ENCODE results near the gene CDCA7L. TPM values are rescaled to one million over a fixed set of nuclear protein-coding genes. Genes with fewer than 3 reads are reported as not detected.

The CDCA7L gene
- total RNA-seq, 1 experiment from 2014 or later, result 107 TPM

DNA sequence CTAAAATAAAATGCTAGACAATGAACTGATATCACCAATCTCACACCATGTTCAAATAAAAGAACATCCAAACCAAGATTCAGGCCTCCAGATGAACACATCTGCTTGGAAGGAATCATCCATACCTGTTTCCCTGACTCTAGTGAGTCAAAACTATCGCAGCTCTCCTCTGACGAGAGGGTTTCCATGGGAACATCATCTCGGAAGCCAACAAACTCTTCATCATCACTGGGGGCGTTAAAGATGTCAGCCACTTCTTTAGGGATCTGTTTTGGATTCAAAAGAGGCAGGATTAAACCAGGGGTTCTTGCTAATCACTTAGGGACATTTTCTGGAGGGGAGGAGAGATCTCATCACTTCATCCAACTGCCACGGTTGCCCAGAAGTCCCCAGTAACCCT lies 29.1 kb downstream of the CDCA7L start:
- no peak overlapping the region for H3K4me2 ChIP-seq (ENCODE audit: low read length)
- no peaks in the 10 kb centered on the region for H3K27me3 ChIP-seq (ENCODE audit: insufficient read depth, low read length)
- ATAC-seq (no peak), DNase-seq (ENCODE audit: low read depth, low spot score) (no peak)
- peaks cover 60% of the 10 kb centered on the region for H3K79me2 ChIP-seq (ENCODE audit: insufficient read depth, low read length)
- ChIA-PET POLR2A (no interaction called here), RAD21 (ENCODE audit: low non-redundant PET in 1 of 2, low total read pairs in 2 of 2, uncharacterized antibody in 2 of 2, unreplicated experiment in 2 of 2) (no interaction called here), CTCF (no interaction called here)
- H3K4me1 ChIP-seq (ENCODE audit: control insufficient read depth in 1 of 2, insufficient read depth in 2 of 2, low read length in 2 of 2), result no peaks in the 10 kb centered on the region
- no peaks in the 10 kb centered on the region for H3K9me3 ChIP-seq (ENCODE audit: control insufficient read depth in 1 of 2, insufficient read depth in 1 of 2, low read depth in 1 of 2, low read length in 2 of 2)
- no peak for TF ChIP-seq ZBTB33 (IDR thresholded peaks at IDR 0.05; ENCODE audit: extremely low read depth, insufficient replicate concordance, low read length)
- no peak for TF ChIP-seq EZH2 (IDR thresholded peaks at IDR 0.05)
- no peak for TF ChIP-seq CBX3 (IDR thresholded peaks at IDR 0.05; ENCODE audit: low read depth)
- no peak for TF ChIP-seq JUND (IDR thresholded peaks at IDR 0.05)
- TF ChIP-seq TCF7L2 (IDR thresholded peaks at IDR 0.05; ENCODE audit: borderline replicate concordance, extremely low read depth, insufficient read depth, insufficient read length), result no peak
- no peak for TF ChIP-seq REST (IDR thresholded peaks at IDR 0.05; ENCODE audit: low read depth)
- TF ChIP-seq ZFX (IDR thresholded peaks at IDR 0.05), result no peak
- TF ChIP-seq EZH2phosphoT487 (IDR thresholded peaks at IDR 0.05; ENCODE audit: borderline replicate concordance), result no peak
- no peak for TF ChIP-seq RAD21 (IDR thresholded peaks at IDR 0.05; ENCODE audit: low read depth)
- no peak for TF ChIP-seq POLR2AphosphoS5 (IDR thresholded peaks at IDR 0.05; ENCODE audit: low read depth, low read length)
- TF ChIP-seq ZNF274 (IDR thresholded peaks at IDR 0.05; ENCODE audit: low read depth, low read length), result no peak
- TF ChIP-seq, protein P1, sequence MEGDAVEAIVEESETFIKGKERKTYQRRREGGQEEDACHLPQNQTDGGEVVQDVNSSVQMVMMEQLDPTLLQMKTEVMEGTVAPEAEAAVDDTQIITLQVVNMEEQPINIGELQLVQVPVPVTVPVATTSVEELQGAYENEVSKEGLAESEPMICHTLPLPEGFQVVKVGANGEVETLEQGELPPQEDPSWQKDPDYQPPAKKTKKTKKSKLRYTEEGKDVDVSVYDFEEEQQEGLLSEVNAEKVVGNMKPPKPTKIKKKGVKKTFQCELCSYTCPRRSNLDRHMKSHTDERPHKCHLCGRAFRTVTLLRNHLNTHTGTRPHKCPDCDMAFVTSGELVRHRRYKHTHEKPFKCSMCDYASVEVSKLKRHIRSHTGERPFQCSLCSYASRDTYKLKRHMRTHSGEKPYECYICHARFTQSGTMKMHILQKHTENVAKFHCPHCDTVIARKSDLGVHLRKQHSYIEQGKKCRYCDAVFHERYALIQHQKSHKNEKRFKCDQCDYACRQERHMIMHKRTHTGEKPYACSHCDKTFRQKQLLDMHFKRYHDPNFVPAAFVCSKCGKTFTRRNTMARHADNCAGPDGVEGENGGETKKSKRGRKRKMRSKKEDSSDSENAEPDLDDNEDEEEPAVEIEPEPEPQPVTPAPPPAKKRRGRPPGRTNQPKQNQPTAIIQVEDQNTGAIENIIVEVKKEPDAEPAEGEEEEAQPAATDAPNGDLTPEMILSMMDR (IDR thresholded peaks at IDR 0.05 in 2 of 3, conservative IDR thresholded peaks at IDR 0.05 in 1 of 3; ENCODE audit: borderline replicate concordance in 1 of 3, insufficient read depth in 1 of 3, low read depth in 2 of 3, low read length in 2 of 3), result no peak
- H3K4me3 ChIP-seq (replicated peaks in 1 of 2; ENCODE audit: low read depth in 1 of 2, low read length in 2 of 2), result no peak overlapping the region
- no peaks in the 10 kb centered on the region for H4K20me1 ChIP-seq (ENCODE audit: insufficient read depth)
- H3K36me3 ChIP-seq (ENCODE audit: control insufficient read depth in 1 of 2, insufficient read depth in 2 of 2, low read length in 2 of 2), result peaks cover 14 to 16% of the 10 kb centered on the region in 2 experiments; a peak in 3 of 4 replicates
- intact Hi-C loops (cut with micrococcal nuclease), result no loop called here
- BruUV-seq (replicated peaks), result no TSS peak
- no peak overlapping the region for H2AFZ ChIP-seq (ENCODE audit: low read depth, low read length, poor library complexity, severe bottlenecking)
- no peak overlapping the region for H3K9ac ChIP-seq (ENCODE audit: low read length)
- no peaks in the 10 kb centered on the region for H3K9me2 ChIP-seq (ENCODE audit: insufficient read depth)
- H3K27ac ChIP-seq (ENCODE audit: low read depth, low read length), result no peak overlapping the region
